ENCODE data around the gene FMNL3. TPM values are rescaled to one million over a fixed set of nuclear protein-coding genes. Genes with fewer than 3 reads are reported as not detected.

FMNL3 gene
- total and polyA plus RNA-seq, 2 of the 13 experiments (the other 11 are each of a cell fraction or from before 2014, with no cell fraction given): 0.44 to 1.1 TPM

DNA sequence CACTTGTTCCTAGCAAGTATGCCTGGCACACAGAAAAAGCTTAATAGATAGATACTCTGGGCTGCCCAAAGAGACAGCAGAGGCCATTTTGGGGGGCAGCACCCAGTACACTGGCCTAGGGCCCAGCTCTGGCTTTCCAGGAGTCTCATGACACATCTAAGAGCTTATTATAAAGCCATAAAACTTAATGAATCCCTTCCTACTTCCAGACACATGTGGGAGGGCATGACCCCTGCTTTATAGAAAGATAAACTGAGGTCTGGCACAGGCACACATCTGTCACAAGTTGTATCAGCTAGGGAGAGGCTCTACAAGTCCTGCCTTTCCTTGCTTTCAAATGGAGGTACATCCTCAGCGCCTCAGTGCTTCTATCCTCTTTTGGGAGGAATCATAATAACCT is 27.1 kb downstream of the FMNL3 start (continued):
- no peak for TF ChIP-seq MIER2 (CRISPR knock-in tag; IDR thresholded peaks at IDR 0.05)
- no peak for TF ChIP-seq ZNF792 (CRISPR knock-in tag; IDR thresholded peaks at IDR 0.05)
- TF ChIP-seq, protein P1, sequence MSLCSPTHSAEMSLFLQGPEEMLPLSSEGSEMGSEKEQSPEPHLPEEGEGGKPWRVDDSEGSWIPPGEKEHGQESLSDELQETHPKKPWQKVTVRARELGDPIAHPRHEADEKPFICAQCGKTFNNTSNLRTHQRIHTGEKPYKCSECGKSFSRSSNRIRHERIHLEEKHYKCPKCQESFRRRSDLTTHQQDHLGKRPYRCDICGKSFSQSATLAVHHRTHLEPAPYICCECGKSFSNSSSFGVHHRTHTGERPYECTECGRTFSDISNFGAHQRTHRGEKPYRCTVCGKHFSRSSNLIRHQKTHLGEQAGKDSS (CRISPR knock-in tag; IDR thresholded peaks at IDR 0.05; ENCODE audit: borderline replicate concordance, low read depth): no peak

GRCh38 chr12:49678711-49679110 is 28.5 kb downstream of the FMNL3 start:
- ChIA-PET CTCF (ENCODE audit: low intra/inter-chr PET ratio, low total read pairs) (no interaction called here), POLR2A (no interaction called here)
- Histone ChIP-seq H3K27ac (ENCODE audit: extremely low read length, insufficient read depth, low read length) (no peak overlapping the region), H3K4me1 (ENCODE audit: insufficient read depth, low read length) (peaks cover 16% of the 10 kb centered on the region), H3K27me3 (ENCODE audit: control insufficient read depth in 1 of 2, insufficient read depth in 2 of 2, low read length in 2 of 2) (no peaks in the 10 kb centered on the region), H3K36me3 (replicated peaks in 1 of 2; ENCODE audit: control insufficient read depth in 1 of 2, insufficient read depth in 2 of 2, low read length in 2 of 2) (no peaks in the 10 kb centered on the region), H3K4me3 (replicated peaks in 1 of 3; ENCODE audit: insufficient read depth in 1 of 3, low read depth in 2 of 3, low read length in 3 of 3) (no peak overlapping the region), H2AFZ (ENCODE audit: low read length) (no peak overlapping the region), H3K4me2 (ENCODE audit: low read depth, low read length) (no peak overlapping the region), H3K79me2 (ENCODE audit: insufficient read depth, low read length) (no peaks in the 10 kb centered on the region), H4K20me1 (ENCODE audit: insufficient read depth, low read length) (no peaks in the 10 kb centered on the region), H3K9me3 (ENCODE audit: low read length) (no peaks in the 10 kb centered on the region), H3K9ac (ENCODE audit: insufficient read depth, low read depth, low read length) (no peak overlapping the region)
- intact Hi-C loops (cut with micrococcal nuclease; ENCODE audit: unreplicated experiment) (no loop called here), in situ Hi-C loops (cut with HindIII; ENCODE audit: extremely low pct_ligation_motif_present, low pct_unique_long_range_greater_than_20kb) (no loop called here)
- TF ChIP-seq MIER3 (CRISPR knock-in tag; IDR thresholded peaks at IDR 0.05; ENCODE audit: borderline replicate concordance): no peak
- no peak for TF ChIP-seq AKAP8 (CRISPR knock-in tag; IDR thresholded peaks at IDR 0.05)
- no peak for TF ChIP-seq BORCS8-MEF2B (CRISPR knock-in tag; IDR thresholded peaks at IDR 0.05)
- no peak for TF ChIP-seq SRY (CRISPR knock-in tag; IDR thresholded peaks at IDR 0.05)
- TF ChIP-seq ZNF33B (CRISPR knock-in tag; IDR thresholded peaks at IDR 0.05): no peak
- TF ChIP-seq, protein P2, sequence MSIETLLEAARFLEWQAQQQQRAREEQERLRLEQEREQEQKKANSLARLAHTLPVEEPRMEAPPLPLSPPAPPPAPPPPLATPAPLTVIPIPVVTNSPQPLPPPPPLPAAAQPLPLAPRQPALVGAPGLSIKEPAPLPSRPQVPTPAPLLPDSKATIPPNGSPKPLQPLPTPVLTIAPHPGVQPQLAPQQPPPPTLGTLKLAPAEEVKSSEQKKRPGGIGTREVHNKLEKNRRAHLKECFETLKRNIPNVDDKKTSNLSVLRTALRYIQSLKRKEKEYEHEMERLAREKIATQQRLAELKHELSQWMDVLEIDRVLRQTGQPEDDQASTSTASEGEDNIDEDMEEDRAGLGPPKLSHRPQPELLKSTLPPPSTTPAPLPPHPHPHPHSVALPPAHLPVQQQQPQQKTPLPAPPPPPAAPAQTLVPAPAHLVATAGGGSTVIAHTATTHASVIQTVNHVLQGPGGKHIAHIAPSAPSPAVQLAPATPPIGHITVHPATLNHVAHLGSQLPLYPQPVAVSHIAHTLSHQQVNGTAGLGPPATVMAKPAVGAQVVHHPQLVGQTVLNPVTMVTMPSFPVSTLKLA (IDR thresholded peaks at IDR 0.05): no peak
- no peak for TF ChIP-seq PCBP2 (optimal IDR thresholded peaks at IDR 0.05; ENCODE audit: low read depth, low read length, poor library complexity, severe bottlenecking)
- TF ChIP-seq BRCA1 (CRISPR knock-in tag; IDR thresholded peaks at IDR 0.05): no peak
- TF ChIP-seq ZNF552 (CRISPR knock-in tag; IDR thresholded peaks at IDR 0.05; ENCODE audit: borderline replicate concordance): no peak
- no TSS peak for BruUV-seq (replicated peaks)
- ATAC-seq (no peak), FAIRE-seq (no peak), DNase-seq (ENCODE audit: low spot score) (no peak)
- 48% methylated on average over 3 of the region's 3 CpGs for WGBS (ENCODE audit: low lambda C conversion rate)
